CD4-positive, alpha-beta memory T cell (primary cell): ENCODE results near the gene PARD3B. TPM values are rescaled to one million over a fixed set of nuclear protein-coding genes. Genes with fewer than 3 reads are reported as not detected.

ENCODE experiments used
- CTCF ChIA-PET: fragments of 350-600 bp; sonication (Branson Sonifier 250); formaldehyde crosslinking; loops from one replicate; lab custom pipeline; 2021; ENCODE audit warnings: inconsistent platforms; ENCODE audit not compliant: partially characterized antibody; lab: Charles Lee
- POLR2A ChIA-PET: fragments of 350-600 bp; sonication (Branson Sonifier 250); formaldehyde crosslinking; loops from one replicate; lab custom pipeline; 2021; ENCODE audit not compliant: partially characterized antibody; lab: Charles Lee
- DNase-seq, 5 donors: peaks; one replicate each; pipeline versions ENCODE4 v3.0.0 to v3.0.0-alpha.2; 2020 to 2022; ENCODE audit warnings: mixed read lengths in 1 of 5
- H3K27ac ChIP-seq: one replicate; pipeline ENCODE4 v1.7.0; 2013; ENCODE audit warnings: low read depth, low read length
- H3K27me3 ChIP-seq: 2 replicates; pipeline ENCODE4 v1.7.0; 2013; ENCODE audit warnings: mild to moderate bottlenecking, low read length, moderate library complexity; ENCODE audit not compliant: insufficient read depth
- H3K36me3 ChIP-seq: 2 replicates; pipeline ENCODE4 v1.7.0; 2013; ENCODE audit warnings: mild to moderate bottlenecking, low read length, moderate library complexity; ENCODE audit not compliant: insufficient read depth
- H3K4me1 ChIP-seq: 2 replicates; pipeline ENCODE4 v1.7.0; 2013; ENCODE audit warnings: mild to moderate bottlenecking, low read length, moderate library complexity; ENCODE audit not compliant: insufficient read depth
- H3K4me3 ChIP-seq, 2 donors: one replicate each; pipeline ENCODE4 v1.7.0; 2013; ENCODE audit warnings: low read length in 2 of 2, mild to moderate bottlenecking in 1 of 2
- H3K9me3 ChIP-seq, 2 donors: one replicate each; pipeline ENCODE4 v1.7.0; 2013; ENCODE audit warnings: low read length in 2 of 2, control low read depth in 1 of 2; ENCODE audit not compliant: control insufficient read depth in 1 of 2
- H3K27ac Mint-ChIP-seq, 7 donors: one replicate each; pipeline ENCODE4 v1.8.0; 2020 to 2021; ENCODE audit warnings: mixed read lengths in 7 of 7, mild to moderate bottlenecking in 6 of 7, inconsistent platforms in 3 of 7, moderate library complexity in 3 of 7
- H3K27me3 Mint-ChIP-seq, 2 donors: one replicate each; pipeline ENCODE4 v1.8.0; 2020 to 2021; ENCODE audit warnings: mixed read lengths in 2 of 2
- H3K36me3 Mint-ChIP-seq, 2 donors: one replicate each; pipeline ENCODE4 v1.8.0; 2020 to 2021; ENCODE audit warnings: mixed read lengths in 2 of 2, inconsistent platforms in 1 of 2, mild to moderate bottlenecking in 1 of 2
- H3K4me1 Mint-ChIP-seq, 4 donors: one replicate each; pipeline ENCODE4 v1.8.0; 2020 to 2021; ENCODE audit warnings: mixed read lengths in 4 of 4, mild to moderate bottlenecking in 1 of 4
- H3K4me3 Mint-ChIP-seq, 8 donors: one replicate each; pipeline ENCODE4 v1.8.0; 2020 to 2021; ENCODE audit warnings: mixed read lengths in 8 of 8, mild to moderate bottlenecking in 7 of 8, moderate library complexity in 6 of 8, inconsistent platforms in 3 of 8
- H3K9me3 Mint-ChIP-seq, 8 donors: one replicate each; pipeline ENCODE4 v1.8.0; 2020 to 2021; ENCODE audit warnings: mixed read lengths in 8 of 8, mild to moderate bottlenecking in 5 of 8, inconsistent platforms in 3 of 8, moderate library complexity in 1 of 8
- intact Hi-C: fragments of 100-400 bp; cut with micrococcal nuclease; formaldehyde crosslinking; loops from one replicate; pipeline ENCODE4 v1.15.1; 2023
- polyA plus RNA-seq, 2 donors: library from polyadenylated mRNA; unstranded; fragments of 300-500 nt; fragmentation: Illumina TruSeq; gene quantifications; one replicate each; pipeline ENCODE4 v1.2.3, GENCODE V29; 2021
- total RNA-seq, 2 experiments: library from RNA; stranded (reverse); gene quantifications; one replicate each; pipeline ENCODE4 v1.2.3, GENCODE V29; 2021

The PARD3B gene
- total and polyA plus RNA-seq, 4 experiments from 2014 or later: 0.44 to 1.3 (median 1.2) TPM; not detected in 1

DNA sequence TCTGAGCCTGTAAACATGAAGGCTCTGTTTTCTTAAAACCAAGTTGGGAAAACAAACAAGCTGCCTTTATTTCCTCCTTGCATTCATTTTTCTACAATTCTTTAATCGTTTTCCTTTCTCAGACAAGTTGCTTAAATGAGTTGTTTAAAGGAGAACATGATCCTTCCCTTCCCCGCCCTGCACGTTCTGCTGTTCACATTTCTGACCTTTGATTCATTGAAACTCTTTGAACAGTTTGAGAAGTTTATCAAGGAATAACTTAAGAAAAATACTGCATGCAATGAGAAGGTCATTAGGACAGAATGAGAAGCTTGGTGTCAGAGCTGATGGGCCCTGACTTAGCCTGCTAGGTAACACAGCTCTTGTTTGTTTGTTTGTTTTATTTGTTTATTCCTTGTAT lies 181.6 kb downstream of the PARD3B start:
- Mint-ChIP-seq H3K4me1 (no peaks in the 10 kb centered on the region), H3K27ac (no peak overlapping the region), H3K27me3 (peaks cover 0 to 3% of the 10 kb centered on the region in 2 donors), H3K36me3 (no peaks in the 10 kb centered on the region), H3K9me3 (peaks cover 0 to 2% (median 0%) of the 10 kb centered on the region in 8 donors), H3K4me3 (no peak overlapping the region)
- peaks cover 3% of the 10 kb centered on the region for H3K27me3 ChIP-seq
- H3K9me3 ChIP-seq: no peaks in the 10 kb centered on the region
- CTCF ChIA-PET: no interaction called here
- intact Hi-C loops: no loop called here
- no peak for DNase-seq
- no peaks in the 10 kb centered on the region for H3K36me3 ChIP-seq
- H3K4me3 ChIP-seq: no peak overlapping the region
- no peaks in the 10 kb centered on the region for H3K4me1 ChIP-seq
- POLR2A ChIA-PET: no interaction called here
- H3K27ac ChIP-seq: no peak overlapping the region

DNA sequence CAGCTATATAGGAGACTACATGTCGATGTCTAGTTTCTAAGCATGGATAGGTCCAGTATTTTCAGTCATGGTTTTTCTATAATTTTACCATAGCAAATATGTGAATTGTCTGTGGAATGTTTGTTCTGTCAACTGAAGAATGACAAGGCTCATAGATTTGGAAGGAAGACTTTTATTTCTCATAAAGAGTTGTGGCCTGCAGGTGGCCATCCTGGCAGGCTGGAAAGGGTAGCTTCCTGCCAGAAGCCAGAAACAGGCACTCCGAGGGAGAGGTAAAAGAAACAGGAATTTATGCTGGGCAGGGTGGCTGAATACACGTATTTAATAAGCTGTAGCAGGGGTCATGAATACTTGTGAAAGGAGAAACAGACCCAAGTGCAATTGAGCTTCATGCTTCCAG lies 182.1 kb downstream of the PARD3B start:
- Histone ChIP-seq H3K27me3 (peaks cover 3% of the 10 kb centered on the region), H3K36me3 (no peaks in the 10 kb centered on the region), H3K4me3 (no peak overlapping the region), H3K4me1 (no peaks in the 10 kb centered on the region), H3K27ac (no peak overlapping the region), H3K9me3 (no peaks in the 10 kb centered on the region)
- Mint-ChIP-seq H3K4me1 (no peaks in the 10 kb centered on the region), H3K36me3 (no peaks in the 10 kb centered on the region), H3K27me3 (peaks cover 0 to 3% of the 10 kb centered on the region in 2 donors), H3K9me3 (peaks cover 0 to 2% (median 0%) of the 10 kb centered on the region in 8 donors), H3K4me3 (no peak overlapping the region), H3K27ac (no peak overlapping the region)
- POLR2A ChIA-PET: no interaction called here
- no peak for DNase-seq
- CTCF ChIA-PET: no interaction called here
- intact Hi-C loops: no loop called here

DNA sequence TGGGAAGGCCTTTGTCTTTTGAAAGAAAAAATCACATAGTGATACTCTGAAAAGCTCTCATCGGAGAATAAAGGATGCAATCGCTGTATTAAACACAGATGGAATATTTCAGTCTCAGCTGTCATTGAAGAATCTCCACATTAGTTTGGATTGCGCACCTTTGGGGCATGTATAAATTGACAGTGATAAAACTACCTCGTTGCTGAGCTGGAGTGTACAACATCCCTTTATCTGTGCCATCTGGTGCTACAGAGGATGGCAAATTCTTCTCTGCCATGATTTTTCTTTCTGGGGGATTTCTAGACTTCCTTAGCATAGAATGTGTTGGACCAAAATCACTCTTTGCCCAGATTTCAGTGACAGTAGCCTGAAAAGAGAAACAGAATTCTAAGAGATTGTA lies 185.3 kb downstream of the PARD3B start:
- H3K36me3 Mint-ChIP-seq: no peaks in the 10 kb centered on the region
- H3K4me1 Mint-ChIP-seq: no peaks in the 10 kb centered on the region
- no peak overlapping the region for H3K4me3 Mint-ChIP-seq
- no peaks in the 10 kb centered on the region for H3K4me1 ChIP-seq
- DNase-seq: no peak
- ChIA-PET CTCF (no interaction called here), POLR2A (no interaction called here)
- H3K36me3 ChIP-seq: no peaks in the 10 kb centered on the region
- H3K27ac Mint-ChIP-seq: no peak overlapping the region
- intact Hi-C loops: no loop called here
- no peaks in the 10 kb centered on the region for H3K9me3 ChIP-seq
- H3K9me3 Mint-ChIP-seq: peaks cover 0 to 5% (median 0%) of the 10 kb centered on the region in 8 donors
- peaks cover 0 to 1% of the 10 kb centered on the region in 2 donors for H3K27me3 Mint-ChIP-seq
- no peak overlapping the region for H3K27ac ChIP-seq
- H3K4me3 ChIP-seq: no peak overlapping the region
- H3K27me3 ChIP-seq: no peaks in the 10 kb centered on the region

DNA sequence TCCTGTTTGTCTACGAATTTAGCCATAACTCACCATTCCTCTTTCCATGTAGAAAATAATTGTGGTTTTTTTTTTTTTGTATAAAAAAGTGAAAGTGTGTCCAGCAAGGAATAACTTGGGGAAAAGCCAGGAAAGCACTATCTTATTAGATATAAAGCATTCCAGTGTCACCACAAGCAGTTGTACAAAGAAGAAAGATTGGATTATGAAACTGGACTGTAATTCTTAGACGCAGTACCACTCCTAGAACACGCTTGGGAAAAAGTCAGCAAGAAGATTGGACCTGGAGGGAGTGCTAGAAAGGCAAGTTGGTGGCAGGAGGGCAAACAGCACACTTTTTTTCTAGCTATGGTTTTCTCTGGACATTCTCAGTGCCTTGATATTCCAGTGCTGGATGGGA lies 186.7 kb downstream of the PARD3B start:
- POLR2A ChIA-PET: no interaction called here
- Histone ChIP-seq H3K36me3 (no peaks in the 10 kb centered on the region), H3K4me3 (no peak overlapping the region), H3K9me3 (no peaks in the 10 kb centered on the region), H3K27ac (no peak overlapping the region), H3K27me3 (no peaks in the 10 kb centered on the region), H3K4me1 (no peaks in the 10 kb centered on the region)
- intact Hi-C loops: no loop called here
- CTCF ChIA-PET: no interaction called here
- H3K36me3 Mint-ChIP-seq: no peaks in the 10 kb centered on the region
- no peak overlapping the region for H3K4me3 Mint-ChIP-seq
- no peak for DNase-seq
- H3K27me3 Mint-ChIP-seq: peaks cover 1 to 2% of the 10 kb centered on the region in 2 donors
- peaks cover 0 to 3% (median 0%) of the 10 kb centered on the region in 8 donors for H3K9me3 Mint-ChIP-seq
- H3K27ac Mint-ChIP-seq: no peak overlapping the region
- H3K4me1 Mint-ChIP-seq: no peaks in the 10 kb centered on the region

DNA sequence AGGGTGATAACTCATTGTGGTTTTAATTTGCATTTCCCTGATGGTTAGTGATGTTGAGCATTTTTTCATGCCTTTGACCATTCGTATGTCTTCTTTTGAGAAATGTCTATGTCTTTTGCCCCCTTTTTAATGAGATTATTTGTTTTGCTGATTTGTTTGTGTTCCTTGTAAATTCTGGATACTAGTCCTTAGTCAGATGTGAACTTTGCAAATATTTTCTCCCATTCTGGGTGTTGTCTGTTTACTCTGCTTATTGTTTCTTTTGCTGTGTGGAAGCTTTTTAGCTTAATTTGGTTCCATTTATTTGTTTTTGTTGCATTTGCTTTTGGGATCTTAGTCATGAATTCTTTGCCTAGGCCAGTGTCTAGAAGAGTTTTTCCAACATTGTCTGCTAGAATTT lies 192.0 kb downstream of the PARD3B start:
- H3K27ac Mint-ChIP-seq: no peak overlapping the region

DNA sequence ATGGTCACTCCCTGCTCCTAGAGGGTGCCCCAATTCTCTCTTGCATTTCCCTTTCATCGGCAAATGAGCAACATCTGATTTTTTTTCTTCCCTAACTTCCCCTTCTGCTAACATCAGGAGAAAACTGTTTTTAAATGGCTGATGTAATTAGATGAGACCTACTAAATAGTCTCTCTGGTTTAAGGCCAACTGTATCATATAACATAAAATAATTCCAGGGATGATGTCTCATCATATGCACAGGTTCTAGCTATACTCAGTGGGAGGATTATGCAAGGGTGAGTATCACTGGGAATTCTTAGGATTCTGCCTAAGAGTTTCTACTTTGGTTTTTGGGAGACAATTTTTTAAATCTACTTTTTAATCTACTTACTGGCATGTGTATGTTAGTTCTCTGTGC lies 193.4 kb downstream of the PARD3B start:
- DNase-seq: no peak
- no peaks in the 10 kb centered on the region for H3K4me1 ChIP-seq
- intact Hi-C loops: no loop called here
- peaks cover 2 to 30% (median 18%) of the 10 kb centered on the region in 8 donors for H3K9me3 Mint-ChIP-seq
- no peak overlapping the region for H3K27ac ChIP-seq
- no peak overlapping the region for H3K27ac Mint-ChIP-seq
- ChIA-PET POLR2A (no interaction called here), CTCF (no interaction called here)
- no peak overlapping the region for H3K4me3 ChIP-seq
- no peaks in the 10 kb centered on the region for H3K36me3 ChIP-seq
- H3K36me3 Mint-ChIP-seq: peaks cover 0 to 3% of the 10 kb centered on the region in 2 donors
- no peaks in the 10 kb centered on the region for H3K4me1 Mint-ChIP-seq
- H3K27me3 ChIP-seq: no peaks in the 10 kb centered on the region
- no peak overlapping the region for H3K4me3 Mint-ChIP-seq
- H3K9me3 ChIP-seq: no peaks in the 10 kb centered on the region
- peaks cover 2 to 4% of the 10 kb centered on the region in 2 donors for H3K27me3 Mint-ChIP-seq

More for the DNA sequence above, 192.0 kb downstream of the PARD3B start:
- Mint-ChIP-seq H3K27me3 (peaks cover 2 to 4% of the 10 kb centered on the region in 2 donors), H3K36me3 (peaks cover 0 to 3% of the 10 kb centered on the region in 2 donors), H3K9me3 (peaks cover 2 to 30% (median 18%) of the 10 kb centered on the region in 8 donors), H3K4me3 (no peak overlapping the region), H3K4me1 (no peaks in the 10 kb centered on the region)
- intact Hi-C loops: no loop called here
- Histone ChIP-seq H3K27ac (no peak overlapping the region), H3K27me3 (no peaks in the 10 kb centered on the region), H3K36me3 (no peaks in the 10 kb centered on the region), H3K9me3 (no peaks in the 10 kb centered on the region), H3K4me3 (no peak overlapping the region), H3K4me1 (no peaks in the 10 kb centered on the region)
- no peak for DNase-seq
- ChIA-PET CTCF (no interaction called here), POLR2A (no interaction called here)

DNA sequence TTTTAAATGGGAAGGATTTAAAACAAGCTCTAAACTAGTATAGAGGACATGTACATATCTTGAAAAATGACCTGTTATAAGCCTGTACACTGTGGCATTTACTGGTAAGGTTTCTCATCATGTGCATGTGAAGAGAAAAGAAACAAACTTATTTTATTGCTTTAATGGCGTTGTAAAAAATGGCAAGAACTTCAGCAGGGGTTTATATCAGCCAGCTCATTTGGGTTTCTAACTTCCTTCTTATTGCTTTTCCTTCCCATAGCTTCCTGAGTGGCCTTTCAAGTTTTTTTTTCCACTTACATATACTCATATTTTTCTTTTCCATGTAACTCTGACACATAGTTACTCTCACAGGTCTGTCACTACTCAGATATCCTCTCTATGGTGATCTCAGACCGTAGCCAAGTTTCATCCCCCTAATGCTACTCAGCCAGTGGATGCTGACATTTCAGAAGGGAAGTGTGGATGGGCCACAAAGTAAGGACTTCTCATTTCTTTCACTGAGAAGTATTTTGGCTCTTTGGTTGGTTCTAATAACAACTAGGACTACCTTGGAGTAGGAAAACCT lies 198.2 kb downstream of the PARD3B start:
- H3K4me1 Mint-ChIP-seq: no peaks in the 10 kb centered on the region
- intact Hi-C loops: no loop called here
- Histone ChIP-seq H3K9me3 (no peaks in the 10 kb centered on the region), H3K27ac (no peak overlapping the region), H3K36me3 (no peaks in the 10 kb centered on the region), H3K4me3 (no peak overlapping the region), H3K4me1 (no peaks in the 10 kb centered on the region), H3K27me3 (no peaks in the 10 kb centered on the region)
- H3K36me3 Mint-ChIP-seq: peaks cover 0 to 3% of the 10 kb centered on the region in 2 donors
- ChIA-PET POLR2A (no interaction called here), CTCF (no interaction called here)
- DNase-seq: no peak
- peak overlapping the region in 1 of 7 donors; percentile 11 for H3K27ac Mint-ChIP-seq
- no peak overlapping the region for H3K4me3 Mint-ChIP-seq
- peaks cover 0 to 1% of the 10 kb centered on the region in 2 donors for H3K27me3 Mint-ChIP-seq
- peaks cover 2 to 28% (median 17%) of the 10 kb centered on the region in 8 donors for H3K9me3 Mint-ChIP-seq
